HEK293 (cell line): ENCODE data around the gene PROCA1.

Source experiments
- CTCF ChIA-PET: fragments of 350-600 bp; formaldehyde crosslinking; extraction: SDS; loops from one replicate; lab custom pipeline; 2021; ENCODE audit warnings: antibody characterized with exemption; lab: Yijun Ruan, JAX
- POLR2A ChIA-PET: fragments of 300-600 bp; formaldehyde crosslinking; extraction: SDS; loops from one replicate; lab custom pipeline; 2020; ENCODE audit warnings: antibody characterized with exemption, inconsistent platforms; lab: Yijun Ruan, JAX
- H3K27ac ChIP-seq: fragments of 200-500 bp; sonication (Bioruptor generic); 2 replicates; pipeline ENCODE4 v1.5.1; 2014; ENCODE audit warnings: low read depth, low read length, control low read depth, inconsistent platforms; ENCODE audit errors: extremely low read depth
- H3K36me3 ChIP-seq, 2 experiments: fragments of 200-500 bp in 1 of 2; sonication (Bioruptor generic) in 1 of 2; 1 replicate in 1 of 2; 2 replicates in 1 of 2; pipeline ENCODE4 v1.5.1; 2014 to 2017; ENCODE audit warnings: inconsistent platforms in 2 of 2, low read length in 2 of 2; ENCODE audit not compliant: control insufficient read depth in 2 of 2, insufficient read depth in 1 of 2
- H3K4me1 ChIP-seq: fragments of 200-500 bp; sonication (Bioruptor generic); 2 replicates; pipeline ENCODE4 v1.5.1; 2014; ENCODE audit warnings: mild to moderate bottlenecking, low read length, inconsistent platforms; ENCODE audit not compliant: control insufficient read depth, insufficient read depth
- H3K4me3 ChIP-seq: 2 replicates; pipeline ENCODE4 v1.5.1; 2011; ENCODE audit warnings: low read depth, mild to moderate bottlenecking, control low read depth, low read length, moderate library complexity
- H3K9me3 ChIP-seq: fragments of 200-500 bp; sonication (Bioruptor generic); 2 replicates; pipeline ENCODE4 v1.5.1; 2014; ENCODE audit warnings: low read depth, low read length, inconsistent platforms; ENCODE audit not compliant: control insufficient read depth, insufficient read depth
- GLI2 ChIP-seq: fragments of 450-650 bp; formaldehyde crosslinking; IDR thresholded peaks from 2 replicates; pipeline ENCODE4; 2017; ENCODE audit warnings: missing biosample characterization, missing genetic modification characterization, low read depth, borderline replicate concordance
- GLIS1 ChIP-seq: fragments of 450-650 bp; formaldehyde crosslinking; IDR thresholded peaks from 2 replicates; pipeline ENCODE4 v1.5.1; 2016; ENCODE audit warnings: missing biosample characterization, missing genetic modification characterization
- MZF1 ChIP-seq: fragments of 450-650 bp; formaldehyde crosslinking; IDR thresholded peaks from 2 replicates; pipeline ENCODE4 v1.5.1; 2017; ENCODE audit warnings: missing biosample characterization, missing genetic modification characterization, borderline replicate concordance
- PRDM1 ChIP-seq: fragments of 450-650 bp; formaldehyde crosslinking; IDR thresholded peaks from 2 replicates; pipeline ENCODE4; 2016; ENCODE audit warnings: missing biosample characterization, missing genetic modification characterization
- PRDM4 ChIP-seq: fragments of 450-650 bp; formaldehyde crosslinking; IDR thresholded peaks from 2 replicates; pipeline ENCODE4 v1.5.1; 2017; ENCODE audit warnings: missing biosample characterization, missing genetic modification characterization
- SCRT1 ChIP-seq: fragments of 450-650 bp; formaldehyde crosslinking; IDR thresholded peaks from 2 replicates; pipeline ENCODE4 v1.5.1; 2016; ENCODE audit warnings: missing biosample characterization, missing genetic modification characterization, borderline replicate concordance
- YY1 ChIP-seq: fragments of 450-650 bp; formaldehyde crosslinking; IDR thresholded peaks from 2 replicates; pipeline ENCODE4 v1.5.1; 2018; ENCODE audit warnings: missing biosample characterization, missing genetic modification characterization
- ZBTB1 ChIP-seq: fragments of 450-650 bp; formaldehyde crosslinking; IDR thresholded peaks from 2 replicates; pipeline ENCODE4 v1.5.1; 2016; ENCODE audit warnings: missing biosample characterization, missing genetic modification characterization
- ZBTB20 ChIP-seq: fragments of 450-650 bp; formaldehyde crosslinking; IDR thresholded peaks from 2 replicates; pipeline ENCODE4 v1.5.1; 2016; ENCODE audit warnings: missing biosample characterization, missing genetic modification characterization
- ZBTB48 ChIP-seq: fragments of 450-650 bp; formaldehyde crosslinking; IDR thresholded peaks from 2 replicates; pipeline ENCODE4 v1.5.1; 2016; ENCODE audit warnings: missing biosample characterization, missing genetic modification characterization
- ZBTB49 ChIP-seq: fragments of 450-650 bp; formaldehyde crosslinking; IDR thresholded peaks from 2 replicates; pipeline ENCODE4 v1.5.1; 2016; ENCODE audit warnings: missing biosample characterization, missing genetic modification characterization, low read depth
- ZBTB6 ChIP-seq: fragments of 450-650 bp; formaldehyde crosslinking; IDR thresholded peaks from 2 replicates; pipeline ENCODE4 v1.5.1; 2017; ENCODE audit warnings: missing biosample characterization, missing genetic modification characterization
- ZFP37 ChIP-seq: fragments of 450-650 bp; formaldehyde crosslinking; IDR thresholded peaks from 2 replicates; pipeline ENCODE4 v1.5.1; 2016; ENCODE audit warnings: missing biosample characterization, missing genetic modification characterization
- ZNF132 ChIP-seq: fragments of 450-650 bp; formaldehyde crosslinking; IDR thresholded peaks from 2 replicates; pipeline ENCODE4 v1.5.1; 2017; ENCODE audit warnings: missing biosample characterization, missing genetic modification characterization, borderline replicate concordance
- ZNF2 ChIP-seq: fragments of 450-650 bp; formaldehyde crosslinking; IDR thresholded peaks from 2 replicates; pipeline ENCODE4 v1.5.1; 2016; ENCODE audit warnings: missing biosample characterization, missing genetic modification characterization
- ZNF211 ChIP-seq: fragments of 450-650 bp; formaldehyde crosslinking; IDR thresholded peaks from 2 replicates; pipeline ENCODE4 v1.5.1; 2016; ENCODE audit warnings: low read depth, missing biosample characterization, missing genetic modification characterization
- ZNF302 ChIP-seq: fragments of 450-650 bp; formaldehyde crosslinking; IDR thresholded peaks from 2 replicates; pipeline ENCODE4 v1.5.1; 2016; ENCODE audit warnings: missing biosample characterization, missing genetic modification characterization, low read depth
- ZNF362 ChIP-seq: fragments of 450-650 bp; formaldehyde crosslinking; IDR thresholded peaks from 2 replicates; pipeline ENCODE4 v1.5.1; 2016; ENCODE audit warnings: missing biosample characterization, missing genetic modification characterization
- ZNF513 ChIP-seq: fragments of 450-650 bp; IDR thresholded peaks from 2 replicates; pipeline ENCODE4 v1.5.1; 2018; ENCODE audit warnings: missing biosample characterization, missing genetic modification characterization
- ZNF521 ChIP-seq: fragments of 450-650 bp; formaldehyde crosslinking; IDR thresholded peaks from 2 replicates; pipeline ENCODE4 v1.5.1; 2017; ENCODE audit warnings: missing biosample characterization, mild to moderate bottlenecking, missing genetic modification characterization
- ZNF561 ChIP-seq: fragments of 450-650 bp; IDR thresholded peaks from 2 replicates; pipeline ENCODE4 v1.5.1; 2018; ENCODE audit warnings: missing biosample characterization, missing genetic modification characterization, borderline replicate concordance
- ZNF585B ChIP-seq: fragments of 450-650 bp; formaldehyde crosslinking; IDR thresholded peaks from 2 replicates; pipeline ENCODE4 v1.5.1; 2016; ENCODE audit warnings: missing biosample characterization, missing genetic modification characterization
- ZNF596 ChIP-seq: fragments of 450-650 bp; IDR thresholded peaks from 2 replicates; pipeline ENCODE4 v1.5.0; 2018; ENCODE audit warnings: missing biosample characterization, mild to moderate bottlenecking, missing genetic modification characterization, moderate library complexity
- ZNF621 ChIP-seq: fragments of 450-650 bp; formaldehyde crosslinking; IDR thresholded peaks from 2 replicates; pipeline ENCODE4 v1.5.1; 2017; ENCODE audit warnings: missing biosample characterization, missing genetic modification characterization
- ZNF768 ChIP-seq: fragments of 450-650 bp; formaldehyde crosslinking; IDR thresholded peaks from 2 replicates; pipeline ENCODE4 v1.5.1; 2018; ENCODE audit warnings: missing biosample characterization, mild to moderate bottlenecking, missing genetic modification characterization
- ZNF776 ChIP-seq: fragments of 450-650 bp; formaldehyde crosslinking; IDR thresholded peaks from 2 replicates; pipeline ENCODE4 v1.5.0; 2017; ENCODE audit warnings: missing biosample characterization, missing genetic modification characterization, borderline replicate concordance
- ZNF830 ChIP-seq: fragments of 450-650 bp; IDR thresholded peaks from 2 replicates; pipeline ENCODE4 v1.5.0; 2018; ENCODE audit warnings: missing biosample characterization, missing genetic modification characterization, low read depth, mild to moderate bottlenecking, moderate library complexity

PROCA1 gene

GRCh38 chr17:28737770-28738679, 26.3 kb upstream of the PROCA1 start:
- H3K4me1 ChIP-seq = 0 out of 2 replicates have a peak, but pooled peaks cover 3% of the 10 kb centered on the region
- ChIA-PET CTCF (no interaction called here), POLR2A (interaction anchor here (0.7 to 1.0 kb wide), 2 partner anchors 10 to 18 kb away, joined by 3 to 4 read pairs; partner anchors contain the start of gene RPL23A)
- H3K9me3 ChIP-seq = no peaks in the 10 kb centered on the region
- no peak overlapping the region for H3K4me3 ChIP-seq
- no peak overlapping the region for H3K27ac ChIP-seq
- TF ChIP-seq ZNF302 (no peak), ZNF362 (tag by site-specific recombination) (no peak), GLIS1 (tag by site-specific recombination) (no peak), GLI2 (tag by site-specific recombination) (no peak), ZNF830 (no peak), ZFP37 (tag by site-specific recombination) (no peak), ZNF621 (tag by site-specific recombination) (no peak), ZBTB48 (no peak), PRDM1 (no peak), ZNF585B (no peak), SCRT1 (tag by site-specific recombination) (no peak), ZBTB49 (tag by site-specific recombination) (no peak), PRDM4 (no peak), ZNF776 (tag by site-specific recombination) (no peak), ZNF561 (tag by site-specific recombination) (no peak), MZF1 (no peak), ZNF768 (tag by site-specific recombination) (no peak), ZNF596 (tag by site-specific recombination) (no peak)
- H3K36me3 ChIP-seq = peaks cover 0 to 31% of the 10 kb centered on the region in 2 experiments; a peak in 1 of 3 replicates

- H3K27ac ChIP-seq = no peak overlapping the region
- no peaks in the 10 kb centered on the region for H3K9me3 ChIP-seq
- peaks cover 0 to 31% of the 10 kb centered on the region in 2 experiments; a peak in 2 of 3 replicates for H3K36me3 ChIP-seq
- H3K4me3 ChIP-seq = no peak overlapping the region
- no peaks in the 10 kb centered on the region for H3K4me1 ChIP-seq
- ChIA-PET POLR2A (interaction anchor here (1.0 kb wide), 1 partner anchor 11 kb away, joined by 3 read pairs; no protein-coding TSS in a partner anchor), CTCF (no interaction called here)
- TF ChIP-seq ZBTB6 (tag by site-specific recombination) (no peak), ZNF132 (tag by site-specific recombination) (no peak), YY1 (tag by site-specific recombination) (no peak), ZNF513 (tag by site-specific recombination) (no peak), ZNF521 (no peak), ZBTB1 (tag by site-specific recombination) (no peak), ZBTB20 (tag by site-specific recombination) (no peak), ZNF2 (tag by site-specific recombination) (no peak), SCRT1 (tag by site-specific recombination) (no peak), ZNF211 (tag by site-specific recombination) (no peak), ZNF302 (no peak)
These were observed 25.6 kb upstream of the PROCA1 start for GRCh38 chr17:28737316-28737715.
